Left hindlimb (tissue), 1 donor: ENCODE data around the gene SMU1.

Source experiments
- DNase-seq: peaks from one replicate; pipeline ENCODE4 v3.0.0-alpha.2; 2018

Gene SMU1

DNA sequence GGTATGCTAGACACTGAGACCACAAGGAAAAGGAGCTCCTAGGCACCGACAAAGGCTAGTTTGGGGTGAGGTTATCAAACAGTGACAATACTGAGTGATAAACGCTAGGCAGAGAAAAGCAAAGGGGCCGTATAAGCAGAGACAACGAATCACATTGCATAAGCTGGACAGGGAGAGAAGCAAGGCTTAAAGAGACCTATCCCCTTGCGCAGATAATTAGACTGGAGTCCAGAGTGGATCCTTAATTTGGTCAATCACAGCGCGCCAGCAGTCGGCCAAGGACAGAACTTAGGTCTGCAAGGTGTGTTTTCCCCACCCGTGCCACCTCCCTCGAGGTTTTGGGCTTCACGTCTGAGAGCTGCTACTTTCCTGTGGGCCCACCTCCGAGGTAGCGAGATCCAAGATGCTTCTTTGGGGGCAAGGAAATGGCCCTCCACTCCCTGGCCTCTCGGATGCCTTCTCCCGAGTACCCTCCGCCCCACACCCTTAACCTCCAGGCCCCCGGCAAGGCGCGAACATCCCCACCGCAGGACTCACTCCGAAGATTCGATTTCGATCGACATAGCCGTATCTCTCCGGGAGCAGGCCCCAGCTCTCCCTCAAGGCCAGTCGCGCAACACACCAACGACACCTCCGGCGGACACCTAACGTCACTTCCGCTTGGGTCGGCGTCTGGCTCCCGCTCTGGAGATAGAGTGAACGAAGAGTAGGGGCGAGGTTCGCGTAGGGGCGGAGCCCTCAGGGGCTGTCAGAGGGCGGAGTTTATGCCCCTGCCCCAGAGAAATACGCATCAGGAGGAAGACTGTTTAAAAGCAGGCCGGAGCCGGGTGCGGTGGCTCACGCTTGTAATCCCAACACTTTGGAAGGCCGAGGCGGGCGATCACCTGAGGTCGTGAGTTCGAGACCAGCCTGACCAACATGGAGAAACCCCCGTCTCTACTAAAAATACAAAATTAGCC is at the start of gene SMU1:
TSS of gene SMU1 (minus strand) at position 629 of the 959 bp plus-strand sequence. CDS start at position 563, 66 bp downstream.
- peak; percentile 98 for DNase-seq

DNA sequence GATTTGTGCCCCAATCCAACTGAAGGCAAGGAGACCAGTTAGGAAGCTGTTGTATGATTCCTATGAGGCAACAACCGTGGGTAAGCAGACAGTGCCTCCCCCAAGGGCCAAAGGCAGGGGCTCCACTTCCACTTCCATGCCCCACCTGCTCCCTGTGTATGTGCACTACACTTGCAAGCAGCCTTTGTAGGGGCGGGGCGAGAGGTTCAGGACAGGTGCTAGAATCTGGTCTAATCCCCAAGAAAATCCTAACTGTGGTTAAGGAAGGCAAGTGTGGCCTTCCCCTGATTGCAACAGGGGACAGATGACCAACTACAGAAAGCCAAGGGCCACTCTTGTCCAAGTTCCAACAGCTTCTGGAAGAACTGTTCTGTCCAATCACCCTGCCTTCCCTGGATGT is 49.0 kb upstream of the SMU1 start:
- DNase-seq: no peak

DNA sequence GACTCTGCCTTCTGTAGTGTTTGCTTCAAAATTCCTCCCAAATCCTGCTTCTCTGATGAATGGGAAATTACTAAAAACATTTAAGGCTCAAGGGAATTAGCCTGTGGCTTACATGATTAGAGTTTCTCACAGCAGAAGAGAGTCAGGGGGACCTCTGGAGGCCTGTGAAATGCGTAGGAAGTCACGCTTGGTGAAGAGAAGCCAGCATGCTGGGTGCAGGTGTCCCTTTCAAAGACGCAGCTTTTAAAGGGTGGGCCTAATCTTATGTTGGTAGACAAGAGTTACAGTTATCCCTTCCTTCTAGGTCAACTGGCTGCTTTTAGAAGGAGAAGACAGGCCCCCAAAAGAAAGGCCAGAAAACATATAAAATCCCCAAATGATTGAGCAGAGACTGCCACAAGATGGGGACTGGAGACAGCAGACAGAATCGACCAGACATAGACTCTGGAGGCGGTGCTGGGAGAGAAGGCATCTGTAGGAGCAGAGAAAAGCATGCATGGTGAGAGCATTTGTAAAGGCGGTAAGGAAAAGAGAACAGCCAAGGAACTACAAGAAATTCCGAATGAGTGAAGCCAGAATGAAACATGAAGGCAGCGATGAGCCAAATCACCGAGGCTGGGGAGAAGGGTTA is 48.4 kb upstream of the SMU1 start:
- no peak for DNase-seq

DNA sequence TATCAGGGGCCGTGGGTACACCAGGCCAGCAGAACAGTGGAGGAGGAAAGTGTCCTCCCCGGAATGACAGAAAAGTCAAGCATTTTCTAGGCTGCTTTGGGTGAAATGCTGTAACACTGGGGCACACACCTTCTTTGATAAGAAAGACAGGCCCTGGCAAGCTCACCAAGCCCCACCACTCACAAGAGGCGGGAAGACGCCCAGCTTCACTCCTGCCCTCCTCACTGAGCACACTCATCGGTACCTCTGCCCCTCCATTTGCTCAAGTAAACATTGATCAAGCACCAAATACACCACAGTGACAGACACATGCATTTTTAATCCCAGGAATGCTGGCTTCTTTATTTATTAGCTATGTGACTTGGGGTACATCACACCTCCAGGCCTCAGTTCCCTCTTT is 47.6 kb upstream of the SMU1 start:
- no peak for DNase-seq

DNA sequence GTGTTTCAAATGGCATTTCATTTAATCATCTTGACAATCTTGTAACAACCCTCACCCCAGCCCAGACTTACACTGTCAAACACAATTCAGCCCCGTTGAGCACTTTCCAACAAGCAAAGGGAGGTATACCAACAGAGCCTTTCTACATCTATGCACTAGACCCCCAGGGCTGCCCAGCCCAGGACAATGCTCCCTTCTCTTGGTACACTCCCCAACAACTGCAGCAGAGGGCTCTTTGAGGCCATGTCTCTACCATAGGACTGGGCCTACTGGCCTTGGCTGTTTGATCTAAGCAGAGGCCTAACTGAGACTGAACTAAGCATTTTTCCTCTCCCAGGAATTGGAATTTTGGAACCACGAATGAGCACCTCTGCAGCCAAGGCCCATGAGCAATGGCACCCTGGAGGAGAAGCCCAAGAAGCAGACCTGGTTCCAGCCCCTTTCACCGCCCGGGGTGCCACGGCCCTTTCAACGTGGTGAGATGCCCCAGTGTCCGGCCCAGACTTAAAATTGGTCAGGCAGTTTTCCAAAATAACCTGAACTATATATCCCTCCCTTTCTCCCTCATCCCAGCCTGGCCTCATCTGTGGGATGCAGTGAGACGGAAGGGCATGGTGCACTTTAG is 47.0 kb upstream of the SMU1 start:
- no peak for DNase-seq

DNA sequence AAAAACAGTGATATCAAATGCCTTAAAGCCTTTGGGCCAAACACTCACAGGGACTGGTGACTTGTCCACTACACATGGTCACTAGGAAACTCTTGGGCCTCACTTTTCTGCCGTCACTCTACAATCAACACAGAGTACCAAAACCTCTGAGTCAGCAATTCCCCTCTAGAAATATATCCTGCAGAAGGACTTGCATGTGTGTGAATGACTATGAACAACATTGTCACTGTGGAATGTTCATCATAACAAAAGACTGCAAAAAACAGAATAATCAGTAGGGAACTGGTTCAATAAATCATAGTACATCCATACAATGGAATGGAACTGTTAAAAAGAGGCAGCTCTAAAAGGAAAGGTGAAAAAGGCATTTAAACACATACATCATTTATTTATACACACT is 44.1 kb upstream of the SMU1 start:
- no peak for DNase-seq

DNA sequence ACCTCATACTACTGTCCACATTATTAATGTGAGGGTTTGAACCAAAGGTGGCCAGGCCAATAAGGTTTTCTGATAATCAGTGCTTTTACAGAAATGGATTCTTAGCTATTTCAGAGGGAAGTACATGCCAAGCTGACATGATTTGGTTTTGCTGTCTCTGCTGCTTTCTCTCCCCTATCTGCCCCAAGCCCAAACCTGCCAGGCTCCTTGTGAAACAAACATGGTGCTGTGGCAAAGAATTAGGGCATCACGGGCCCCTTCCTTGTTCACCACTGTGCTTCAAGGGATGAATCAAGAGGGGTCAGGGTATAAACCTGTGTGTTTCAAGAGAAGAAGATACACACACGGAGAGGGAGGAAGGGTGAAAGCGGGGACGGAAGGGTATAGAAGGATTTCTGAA is 41.3 kb upstream of the SMU1 start:
- DNase-seq: no peak

DNA sequence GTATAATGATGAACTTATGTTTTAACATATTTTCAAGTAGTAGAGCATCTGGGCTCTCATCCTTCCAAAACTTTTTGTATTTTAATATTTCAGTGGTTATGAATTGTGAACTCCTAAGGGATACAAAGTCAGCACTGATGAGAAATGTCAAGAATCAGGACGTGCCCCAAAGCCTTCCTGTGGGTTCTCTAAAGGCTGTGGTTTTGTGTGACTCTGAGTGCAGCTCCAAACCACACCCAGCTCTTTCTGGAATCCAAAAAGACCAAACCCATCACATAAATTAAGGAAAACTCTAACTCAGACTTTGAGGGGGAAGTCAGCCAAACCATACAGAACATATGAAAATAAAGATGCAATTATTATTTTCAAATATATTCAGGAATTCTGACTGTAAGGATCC is 40.8 kb upstream of the SMU1 start:
- no peak for DNase-seq

DNA sequence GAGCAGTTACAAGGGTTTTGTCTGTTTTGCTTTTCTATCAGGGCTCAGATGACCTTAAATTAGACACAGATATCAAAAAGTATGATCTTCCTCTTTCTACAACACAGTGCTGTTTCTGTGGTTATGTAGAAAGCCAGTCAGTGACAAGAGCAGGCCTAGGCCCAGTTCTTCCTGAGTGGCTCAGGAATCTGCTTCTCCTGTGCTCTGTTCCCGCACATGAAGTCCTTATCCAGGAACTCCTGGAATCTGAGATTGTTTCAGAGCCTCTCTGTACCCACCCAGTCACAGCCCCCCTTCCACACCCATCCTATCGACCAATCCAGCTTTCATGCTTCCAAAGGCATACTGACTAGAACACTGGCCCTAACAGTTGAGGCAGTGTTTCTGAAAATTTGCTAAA is 40.4 kb upstream of the SMU1 start:
- DNase-seq: no peak

DNA sequence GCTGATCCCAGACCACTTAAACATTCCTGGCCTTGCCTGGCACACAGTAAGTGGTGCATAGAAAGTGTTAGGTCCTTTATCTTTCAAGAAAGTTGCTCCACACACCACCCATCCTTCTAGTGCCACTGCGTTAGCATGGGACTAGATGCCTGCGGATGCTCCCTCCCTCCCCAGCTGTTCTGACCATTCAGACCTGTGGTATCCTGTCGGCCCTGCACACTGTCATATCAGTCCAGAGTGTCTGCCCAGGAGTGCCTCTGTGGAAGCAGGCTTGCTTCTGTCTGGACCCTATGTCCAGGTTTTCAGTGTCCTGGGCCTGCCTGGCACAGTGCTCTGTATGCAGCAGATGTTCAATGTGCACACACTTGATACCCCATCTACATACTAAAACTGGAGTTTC is 38.3 kb upstream of the SMU1 start:
- DNase-seq: no peak

DNA sequence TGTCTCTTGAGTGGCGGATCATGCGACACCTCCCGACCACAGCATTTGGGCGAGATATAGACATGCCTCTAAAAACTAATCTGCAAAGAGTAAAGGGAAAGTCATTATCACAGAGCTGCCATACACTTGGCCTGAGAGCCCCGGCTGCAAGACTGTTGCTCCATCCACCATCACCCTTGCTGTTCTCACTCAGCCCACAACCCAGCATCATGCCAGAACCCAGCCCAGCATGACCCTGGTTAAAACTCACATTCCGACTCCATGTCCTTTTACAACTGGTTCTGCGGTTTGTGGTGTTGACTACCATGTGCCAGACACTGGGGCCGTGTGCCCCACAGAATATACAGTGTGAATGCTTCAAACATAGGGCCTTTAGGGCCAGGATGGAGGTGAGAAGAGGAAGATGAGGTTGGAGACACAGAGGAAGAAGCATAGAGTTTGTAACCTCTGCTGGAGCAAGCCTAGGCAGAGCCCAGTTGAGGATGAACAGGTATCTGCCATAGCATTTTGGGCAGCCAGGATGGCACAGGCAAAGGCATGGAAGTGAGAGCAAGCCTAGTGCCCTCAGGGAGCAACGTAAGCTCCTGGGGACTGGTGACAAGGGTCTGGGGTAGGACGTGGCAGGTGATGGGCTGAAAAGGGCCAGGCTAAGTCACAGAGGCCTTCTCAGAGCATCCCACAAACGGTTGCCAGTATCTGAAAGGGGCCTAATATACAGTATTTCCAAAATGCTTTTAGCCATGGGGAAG is 37.5 kb upstream of the SMU1 start:
- no peak for DNase-seq

DNA sequence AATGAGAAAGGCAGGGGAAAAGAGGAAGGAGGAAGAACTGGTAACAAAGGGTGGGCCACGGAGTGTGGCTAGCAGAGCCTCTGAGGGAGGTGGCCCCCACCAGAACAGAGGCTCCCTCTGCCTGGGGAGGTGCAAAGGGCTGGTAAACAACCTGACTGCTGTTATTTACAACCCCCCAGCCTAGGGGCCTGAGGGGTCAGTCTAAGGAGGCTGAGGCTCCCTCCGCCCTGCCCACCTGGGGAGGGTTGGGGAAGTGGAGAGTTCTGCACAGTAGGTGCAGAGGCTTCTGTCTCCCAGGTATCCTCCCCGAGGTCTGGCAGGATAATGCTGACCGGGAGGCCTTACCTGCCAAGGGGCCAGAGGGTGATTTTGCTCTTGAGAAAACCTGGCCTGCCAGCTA is 35.6 kb upstream of the SMU1 start:
- DNase-seq: no peak

DNA sequence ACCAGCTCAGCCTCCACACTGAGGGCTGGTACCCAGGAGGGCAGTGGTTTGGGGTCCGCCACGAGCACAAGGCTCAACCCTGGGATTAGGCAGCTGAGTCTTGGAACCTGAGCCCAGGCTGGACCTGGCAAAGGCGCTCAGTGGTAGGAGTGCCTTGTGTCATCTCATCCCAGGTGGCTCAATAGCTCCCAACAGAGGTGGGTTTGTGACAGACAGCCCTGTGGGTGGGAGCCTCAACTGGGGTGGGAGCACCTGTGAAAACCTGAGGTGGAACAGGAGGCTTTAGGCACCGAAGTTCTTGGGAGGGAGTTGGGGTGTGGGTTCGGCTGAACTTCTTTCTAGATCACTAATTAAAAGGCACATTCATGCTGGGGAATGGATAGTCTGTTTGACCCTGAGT is 35.2 kb upstream of the SMU1 start:
- no peak for DNase-seq

DNA sequence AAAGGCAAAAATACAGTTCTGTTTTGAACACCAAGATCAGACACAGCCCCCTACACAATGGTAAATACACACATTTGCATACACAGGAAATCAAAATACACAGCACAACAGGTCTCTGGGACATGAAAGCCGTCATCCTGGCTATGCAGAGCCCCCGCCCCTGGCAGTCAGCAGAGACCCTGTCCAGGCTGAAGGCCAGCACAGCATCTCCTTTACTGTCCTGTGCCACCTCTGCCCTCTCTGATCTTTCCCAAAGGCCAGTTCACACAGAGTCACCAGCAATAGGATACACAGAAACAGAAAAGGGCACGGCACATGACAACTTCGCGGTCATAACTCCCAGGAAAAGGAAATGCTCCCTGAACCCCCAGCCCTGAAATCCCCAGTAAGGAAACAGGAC is 34.2 kb upstream of the SMU1 start:
- no peak for DNase-seq

DNA sequence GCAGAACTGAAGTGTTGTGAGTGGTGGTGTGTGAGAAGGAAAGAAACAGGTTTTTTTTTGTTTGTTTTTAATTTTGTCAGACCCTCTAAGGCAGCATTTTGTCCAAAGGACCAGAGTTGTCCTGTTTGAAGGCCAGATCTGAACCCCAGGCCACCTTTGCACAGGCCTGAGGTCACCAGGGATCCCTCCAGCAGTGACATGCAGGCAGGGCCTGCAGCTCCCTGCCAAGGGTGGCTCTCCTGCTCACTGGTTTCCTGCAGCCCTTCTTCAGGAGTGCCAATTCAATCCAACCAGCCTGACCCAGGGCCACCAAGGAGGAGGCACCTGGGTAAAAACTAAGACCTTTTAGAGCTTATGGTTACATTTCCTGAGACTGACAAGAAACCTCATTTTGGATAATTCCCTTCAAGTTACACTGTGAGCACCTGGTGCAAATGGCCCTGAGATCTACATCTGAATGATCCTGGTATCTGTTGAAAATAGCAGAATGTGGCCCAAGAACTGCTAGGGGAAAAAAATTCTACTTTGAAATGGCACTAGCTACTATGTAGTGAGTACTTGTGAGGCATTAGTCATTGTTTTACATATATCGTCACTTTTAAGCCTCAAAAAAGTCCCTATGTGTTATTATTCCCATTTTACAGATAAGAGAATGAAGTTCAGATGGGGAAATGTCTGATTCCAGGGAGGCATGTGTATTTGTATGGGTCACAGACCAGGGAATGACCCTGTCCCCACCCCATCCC is 33.5 kb upstream of the SMU1 start:
- no peak for DNase-seq

DNA sequence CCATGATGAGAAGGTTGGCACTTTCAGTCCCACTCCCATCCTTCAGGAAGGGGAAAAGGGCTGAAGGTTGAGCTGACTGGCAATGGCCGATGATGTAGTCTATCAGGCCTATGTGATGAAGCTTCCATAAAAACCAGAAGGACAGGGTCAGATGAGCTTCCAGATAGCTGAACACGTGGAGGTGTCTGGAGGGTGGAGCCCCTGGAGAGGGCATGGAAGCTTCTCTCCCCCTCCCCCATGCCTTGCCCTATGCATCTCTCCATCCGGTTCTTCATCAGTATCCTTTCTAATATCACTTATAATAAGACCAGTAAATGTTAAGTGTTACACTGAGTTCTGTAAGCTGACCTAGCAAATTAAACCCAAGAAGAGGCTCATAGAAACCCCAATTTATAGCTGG is 32.6 kb upstream of the SMU1 start:
- DNase-seq: no peak

DNA sequence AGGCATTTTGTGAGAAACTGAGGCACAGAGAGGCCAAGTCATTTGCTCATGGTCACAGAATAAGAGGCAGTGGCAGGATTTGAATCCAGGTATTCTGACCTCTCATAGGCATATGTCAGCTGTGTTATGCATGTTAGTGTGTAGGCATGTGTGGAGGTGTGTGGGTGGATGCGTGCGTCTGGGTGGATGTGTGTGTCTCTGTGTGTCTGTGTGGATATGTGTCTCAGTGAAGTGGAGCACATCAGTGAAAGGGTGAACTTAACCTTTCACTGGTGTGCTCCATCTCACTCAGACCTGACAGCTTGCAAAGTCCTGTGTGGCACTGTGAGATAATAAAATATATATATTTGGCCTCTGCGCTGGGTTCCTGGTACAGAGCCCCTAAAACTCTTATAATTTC is 32.0 kb upstream of the SMU1 start:
- DNase-seq: no peak

DNA sequence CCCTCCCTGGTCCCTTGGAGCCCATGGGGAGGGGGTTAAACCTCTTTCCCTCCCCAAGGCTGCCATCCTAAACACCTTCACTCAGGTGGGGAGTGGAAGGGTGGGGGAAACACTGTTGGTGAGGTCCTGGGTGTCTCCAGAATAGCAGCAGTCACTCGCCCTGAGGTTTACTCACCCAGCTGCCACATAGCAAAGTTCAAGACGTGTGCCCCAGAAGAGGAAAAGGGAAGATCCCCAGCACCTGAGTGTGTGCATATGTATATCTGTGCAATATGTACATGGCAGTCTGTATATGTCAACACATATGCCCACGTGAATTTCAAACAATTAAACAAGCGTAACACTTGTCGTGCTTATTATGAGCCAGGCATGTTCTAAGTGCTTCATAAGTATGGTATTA is 31.3 kb upstream of the SMU1 start:
- no peak for DNase-seq

DNA sequence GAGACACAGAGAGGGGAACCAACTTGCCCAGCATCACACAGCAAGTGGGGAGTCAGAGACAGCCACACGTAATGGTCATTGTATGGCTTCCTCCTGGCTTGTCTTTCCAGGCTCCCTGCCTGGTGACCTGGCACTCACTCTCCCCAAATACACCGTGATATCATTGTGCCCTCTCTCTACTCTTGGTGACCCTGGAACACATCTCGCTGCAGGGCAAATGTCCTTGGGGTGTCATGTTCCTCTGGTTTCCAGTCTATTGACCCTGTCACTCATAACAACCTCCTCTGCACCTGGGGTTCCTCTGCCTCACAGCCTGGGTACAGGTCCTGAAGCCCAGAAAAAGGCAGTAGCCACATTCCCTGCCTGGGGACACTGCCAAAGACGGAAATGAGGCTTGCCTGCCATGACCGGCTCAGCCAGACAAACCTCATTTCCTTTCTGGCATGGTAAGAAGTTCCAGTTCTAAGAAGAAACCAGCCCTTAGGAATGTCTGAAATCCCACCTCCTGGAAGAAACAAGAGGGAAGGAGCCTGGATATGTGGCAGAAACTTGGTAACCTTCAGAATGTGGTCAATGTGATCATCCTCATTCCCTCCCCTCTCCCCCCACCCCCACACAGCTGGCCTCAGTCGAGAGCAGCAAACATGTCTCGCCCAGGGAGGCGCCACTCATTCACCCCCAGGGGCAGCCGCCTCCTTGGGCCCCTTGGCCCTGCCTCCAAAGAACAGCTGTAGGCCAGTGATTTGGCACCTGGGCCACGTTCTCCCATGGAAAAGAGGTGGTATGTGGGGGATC is 30.6 kb upstream of the SMU1 start:
- DNase-seq: peak; percentile 79

DNA sequence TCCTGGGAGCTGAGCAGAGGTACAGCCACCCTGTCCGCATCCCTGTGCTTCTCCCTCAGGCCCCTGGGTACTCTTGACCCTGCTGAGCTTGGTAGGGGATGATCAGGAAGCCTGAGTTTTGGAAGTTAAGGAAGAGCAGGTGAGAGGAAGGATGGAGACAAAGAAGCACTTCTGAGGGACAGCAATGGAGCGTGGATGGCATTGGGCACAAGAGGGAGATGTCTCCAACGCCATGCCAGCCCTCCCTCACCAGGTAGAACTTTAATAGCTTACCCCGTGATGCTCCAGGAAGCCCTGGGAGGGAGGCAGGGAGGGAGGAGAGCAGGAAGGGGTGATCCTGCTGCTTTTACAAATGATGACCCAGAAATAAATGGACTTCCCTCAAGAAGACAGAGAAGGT is 29.9 kb upstream of the SMU1 start:
- DNase-seq: no peak

DNA sequence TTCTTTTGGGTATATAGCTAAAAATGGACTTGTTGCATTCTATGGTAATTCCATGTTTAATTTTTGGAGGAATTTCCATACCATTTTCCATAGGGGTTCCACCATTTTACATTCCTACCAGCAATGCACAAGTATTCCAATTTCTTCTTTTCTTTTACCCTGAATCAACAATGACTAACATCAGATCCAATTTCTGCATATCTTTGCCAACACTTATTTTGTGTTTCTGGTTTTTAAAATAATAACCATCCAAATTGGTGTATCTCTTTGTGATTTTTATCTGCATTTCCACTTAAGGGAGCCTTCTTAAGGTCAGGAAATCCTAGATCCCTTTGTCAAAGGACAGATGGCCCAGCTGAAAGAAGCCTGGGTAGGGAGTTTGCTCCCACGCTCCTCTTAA is 29.5 kb upstream of the SMU1 start:
- no peak for DNase-seq

DNA sequence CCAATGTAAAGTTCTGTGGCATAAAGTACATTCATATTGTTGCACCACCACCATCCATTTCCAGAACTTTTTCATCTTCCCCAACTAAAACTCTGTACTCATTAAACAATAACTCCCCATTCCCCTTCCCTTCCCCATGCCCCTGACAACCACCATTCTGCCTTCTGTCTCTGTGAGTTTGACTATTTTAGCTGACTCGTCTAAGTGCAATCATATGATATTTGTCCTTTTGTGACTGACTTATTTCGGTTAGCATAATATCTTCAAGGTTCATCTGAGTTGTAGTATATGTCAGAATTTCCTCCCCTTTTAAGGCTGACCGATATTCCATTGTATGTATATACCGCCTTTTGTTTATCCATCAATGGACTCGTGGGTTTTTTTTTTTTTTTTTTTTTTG is 29.0 kb upstream of the SMU1 start:
- DNase-seq: no peak
